Smooth muscle cell (in vitro differentiated cells): Measurements from ENCODE around the gene ZNF653. TPM values are rescaled to one million over a fixed set of nuclear protein-coding genes. Genes with fewer than 3 reads are reported as not detected.

Experiments used
- DNase-seq: peaks from one replicate; lab custom pipeline; 2025; ENCODE audit not compliant: unreplicated experiment; lab: John Stamatoyannopoulos, UW
- H2AFZ ChIP-seq: fragments of 200-600 bp; sonication (generic); 2 replicates; pipeline ENCODE4 v1.6.0; 2016; ENCODE audit warnings: antibody characterized with exemption, low read depth, mild to moderate bottlenecking
- H3F3A ChIP-seq: fragments of 200-600 bp; sonication (generic); 2 replicates; pipeline ENCODE4 v1.6.0; 2017; ENCODE audit warnings: antibody characterized with exemption, low read depth
- H3K27ac ChIP-seq: fragments of 200-600 bp; sonication (generic); 2 replicates; pipeline ENCODE4 v1.5.1; 2016; ENCODE audit warnings: low read depth, mild to moderate bottlenecking
- H3K27me3 ChIP-seq: fragments of 200-600 bp; sonication (generic); 2 replicates; pipeline ENCODE4 v1.6.1; 2016; ENCODE audit warnings: low read depth, mild to moderate bottlenecking
- H3K36me3 ChIP-seq: fragments of 200-600 bp; sonication (generic); 2 replicates; pipeline ENCODE4 v1.5.1; 2016; ENCODE audit warnings: low read depth
- H3K4me1 ChIP-seq: fragments of 200-600 bp; sonication (generic); 2 replicates; pipeline ENCODE4 v1.5.1; 2016; ENCODE audit warnings: low read depth
- H3K4me2 ChIP-seq: fragments of 200-600 bp; sonication (generic); 2 replicates; pipeline ENCODE4 v1.6.0; 2016; ENCODE audit warnings: mild to moderate bottlenecking
- H3K4me3 ChIP-seq: fragments of 200-600 bp; sonication (generic); 2 replicates; pipeline ENCODE4 v1.5.1; 2016; ENCODE audit warnings: mild to moderate bottlenecking
- H3K79me2 ChIP-seq: fragments of 200-600 bp; sonication (generic); 2 replicates; pipeline ENCODE4 v1.6.0; 2016; ENCODE audit warnings: low read depth, mild to moderate bottlenecking
- H3K9ac ChIP-seq: fragments of 200-600 bp; sonication (generic); 2 replicates; pipeline ENCODE4 v1.6.0; 2016; ENCODE audit warnings: low read depth
- H3K9me3 ChIP-seq: fragments of 200-600 bp; sonication (generic); replicated peaks from 2 replicates; pipeline ENCODE4 v1.5.1; 2016; ENCODE audit warnings: low read depth
- H4K20me1 ChIP-seq: fragments of 200-600 bp; sonication (generic); 2 replicates; pipeline ENCODE4 v1.6.0; 2016; ENCODE audit warnings: low read depth
- CTCF ChIP-seq: fragments of 200-600 bp; sonication (generic); IDR thresholded peaks from 2 replicates; pipeline ENCODE4 v1.5.1; 2017; ENCODE audit warnings: borderline replicate concordance, mild to moderate bottlenecking, antibody characterized with exemption; ENCODE audit not compliant: insufficient read depth, poor library complexity, severe bottlenecking
- WGBS: methylation state at CpG from one replicate; pipeline ENCODE4 v1.1.7; 2016; ENCODE audit warnings: low lambda C conversion rate; 5-methylcytosine and 5-hydroxymethylcytosine counted together
- polyA plus RNA-seq: library from polyadenylated mRNA; unstranded; fragments of >200 nt; fragmentation: Nextera tagmentation; extraction: Ambion mirVana; gene quantifications from 2 replicates; pipeline ENCODE4 v1.2.1, GENCODE V29; 2016
- total RNA-seq: library from RNA; depleted of rRNA; stranded (reverse); fragments of >200 nt; gene quantifications from 2 replicates; pipeline ENCODE4 v1.2.3, GENCODE V29; 2014

The ZNF653 gene
- total and polyA plus RNA-seq, 2 experiments from 2014 or later, result 2.9 to 5.5 TPM

GRCh38 chr19:11510444-11510843 is 4.8 kb upstream of the ZNF653 start:
- Histone ChIP-seq H3F3A (no peaks in the 10 kb centered on the region), H3K27ac (no peak overlapping the region), H2AFZ (no peak overlapping the region), H3K27me3 (no peaks in the 10 kb centered on the region), H3K36me3 (no peaks in the 10 kb centered on the region), H3K9me3 (no peaks in the 10 kb centered on the region), H3K4me3 (no peak overlapping the region), H4K20me1 (no peaks in the 10 kb centered on the region), H3K9ac (no peak overlapping the region), H3K79me2 (no peaks in the 10 kb centered on the region), H3K4me1 (peaks cover 6% of the 10 kb centered on the region), H3K4me2 (no peak overlapping the region)
- TF ChIP-seq CTCF, result no peak
- WGBS, result 95% methylated on average over 8 of the region's 8 CpGs
- DNase-seq, result no peak

GRCh38 chr19:11507370-11508078 is 1.9 kb upstream of the ZNF653 start:
- no peak overlapping the region for H3K4me2 ChIP-seq
- H3K4me1 ChIP-seq, result peaks cover 6% of the 10 kb centered on the region
- no peak overlapping the region for H2AFZ ChIP-seq
- H3K4me3 ChIP-seq, result no peak overlapping the region
- 92% methylated on average over 18 of the region's 18 CpGs for WGBS
- no peaks in the 10 kb centered on the region for H4K20me1 ChIP-seq
- H3K9me3 ChIP-seq, result no peaks in the 10 kb centered on the region
- H3K79me2 ChIP-seq, result no peaks in the 10 kb centered on the region
- H3K27ac ChIP-seq, result no peak overlapping the region
- DNase-seq, result no peak
- no peak for TF ChIP-seq CTCF
- no peaks in the 10 kb centered on the region for H3F3A ChIP-seq
- H3K36me3 ChIP-seq, result no peaks in the 10 kb centered on the region
- no peak overlapping the region for H3K9ac ChIP-seq
- H3K27me3 ChIP-seq, result no peaks in the 10 kb centered on the region

- Histone ChIP-seq H2AFZ (no peak overlapping the region), H4K20me1 (no peaks in the 10 kb centered on the region), H3K27me3 (no peaks in the 10 kb centered on the region), H3K36me3 (no peaks in the 10 kb centered on the region), H3F3A (no peaks in the 10 kb centered on the region), H3K79me2 (no peaks in the 10 kb centered on the region), H3K4me2 (no peak overlapping the region), H3K9me3 (no peaks in the 10 kb centered on the region), H3K4me1 (peaks cover 6% of the 10 kb centered on the region), H3K9ac (no peak overlapping the region), H3K27ac (no peak overlapping the region), H3K4me3 (no peak overlapping the region)
- WGBS, result 96% methylated on average over 6 of the region's 6 CpGs
- DNase-seq, result no peak
- no peak for TF ChIP-seq CTCF
Observed at GRCh38 chr19:11506967-11507366, 1.3 kb upstream of the ZNF653 start.

- Histone ChIP-seq H3K27ac (no peak overlapping the region), H4K20me1 (no peaks in the 10 kb centered on the region), H2AFZ (peak overlapping the region; percentile 13), H3K4me3 (peak overlapping the region; percentile 78), H3K36me3 (no peaks in the 10 kb centered on the region), H3K4me2 (peak overlapping the region; percentile 87), H3K9ac (no peak overlapping the region), H3F3A (no peaks in the 10 kb centered on the region), H3K9me3 (no peaks in the 10 kb centered on the region), H3K27me3 (no peaks in the 10 kb centered on the region), H3K79me2 (no peaks in the 10 kb centered on the region), H3K4me1 (peaks cover 6% of the 10 kb centered on the region)
- no peak for TF ChIP-seq CTCF
- 70% methylated on average over 20 of the region's 20 CpGs for WGBS
- DNase-seq, result no peak
Observed at GRCh38 chr19:11506101-11506555, 489 bp upstream of the ZNF653 start.
